A549 treated with RU486 at 1 μM for 4 hours (cell line): Measurements from ENCODE around the gene SIM2. TPM values are rescaled to one million over a fixed set of nuclear protein-coding genes. Genes with fewer than 3 reads are reported as not detected.

Source experiments
- total RNA-seq: library from RNA; stranded (reverse); fragments of 200-300 nt; extraction: Qiagen RNA extraction; gene quantifications from 5 replicates; pipeline ENCODE4 v1.2.3, GENCODE V29; 2022; ENCODE audit warnings: low read depth

The SIM2 gene
- 9.0 to 12.1 TPM (median 11.1 TPM) in 5 replicates for total RNA-seq

DNA sequence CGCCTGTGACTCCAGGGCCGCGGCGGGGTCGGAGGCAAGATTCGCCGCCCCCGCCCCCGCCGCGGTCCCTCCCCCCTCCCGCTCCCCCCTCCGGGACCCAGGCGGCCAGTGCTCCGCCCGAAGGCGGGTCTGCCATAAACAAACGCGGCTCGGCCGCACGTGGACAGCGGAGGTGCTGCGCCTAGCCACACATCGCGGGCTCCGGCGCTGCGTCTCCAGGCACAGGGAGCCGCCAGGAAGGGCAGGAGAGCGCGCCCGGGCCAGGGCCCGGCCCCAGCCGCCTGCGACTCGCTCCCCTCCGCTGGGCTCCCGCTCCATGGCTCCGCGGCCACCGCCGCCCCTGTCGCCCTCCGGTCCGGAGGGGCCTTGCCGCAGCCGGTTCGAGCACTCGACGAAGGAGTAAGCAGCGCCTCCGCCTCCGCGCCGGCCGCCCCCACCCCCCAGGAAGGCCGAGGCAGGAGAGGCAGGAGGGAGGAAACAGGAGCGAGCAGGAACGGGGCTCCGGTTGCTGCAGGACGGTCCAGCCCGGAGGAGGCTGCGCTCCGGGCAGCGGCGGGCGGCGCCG is at the start of gene SIM2:
Gene SIM2, plus strand, starts transcription at position 135 of the 565 bp plus-strand sequence. CDS start 632 bp downstream, outside the sequence.

Other genes with a start within 250 kb of the SIM2 start
- 0.10 to 0.21 TPM (median 0.21 TPM) in 3 of 5 replicates, not detected in the others for gene CLDN14, start 219.0 kb upstream of the SIM2 start, total RNA-seq